Stomach (tissue), 4 donors: ENCODE results near the gene MACC1.

Experiments
- POLR2AphosphoS5 ChIP-seq, 3 donors: sonication (generic); formaldehyde crosslinking; IDR thresholded peaks; one replicate each; pipeline ENCODE4 v1.6.1; 2016; ENCODE audit warnings: antibody characterized with exemption in 3 of 3
- TF ChIP-seq, protein P1 (sequence below), 7 experiments: fragments of 450-650 bp in 4 of 7; fragments of 200-600 bp in 3 of 7; sonication (generic) in 3 of 7; IDR thresholded peaks; one replicate each; pipeline ENCODE4 v1.5.1; 2016 to 2019; ENCODE audit warnings: antibody characterized with exemption in 7 of 7, control low read depth in 2 of 7, mild to moderate bottlenecking in 1 of 7

DNA sequence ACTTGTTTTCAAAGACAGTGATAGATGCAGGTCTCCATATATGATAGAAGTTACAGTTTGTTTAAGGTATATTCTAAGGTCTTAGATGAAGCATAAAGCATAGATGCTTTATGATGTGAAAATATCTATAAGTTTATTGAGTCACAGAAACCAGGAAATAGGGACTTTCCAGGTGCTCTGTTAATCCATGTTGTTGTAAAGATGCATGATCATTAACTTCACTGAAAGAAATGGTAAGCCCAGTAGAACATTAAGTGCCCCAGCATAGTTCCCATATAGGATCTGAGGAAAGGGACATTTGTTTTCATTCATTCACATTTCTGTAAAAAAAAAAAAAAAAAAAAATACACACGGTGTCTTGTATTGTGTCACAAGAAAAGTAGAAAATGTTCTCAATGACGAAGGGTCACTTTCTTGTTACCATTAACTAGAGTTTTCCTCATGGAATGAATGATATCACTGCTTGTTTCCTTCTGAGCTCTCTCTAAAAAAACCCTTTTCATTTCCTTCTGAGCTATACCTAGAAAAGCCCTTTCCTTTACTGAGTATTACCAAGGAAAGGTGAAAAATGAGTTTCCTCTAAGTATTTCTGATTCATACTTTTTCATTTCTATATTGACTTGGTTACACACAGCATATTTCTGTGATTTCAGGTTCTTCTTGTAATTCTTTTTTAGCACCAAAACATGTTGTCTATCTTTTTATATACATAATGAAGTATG is 105.2 kb downstream of the MACC1 start:
- TF ChIP-seq, protein P1, sequence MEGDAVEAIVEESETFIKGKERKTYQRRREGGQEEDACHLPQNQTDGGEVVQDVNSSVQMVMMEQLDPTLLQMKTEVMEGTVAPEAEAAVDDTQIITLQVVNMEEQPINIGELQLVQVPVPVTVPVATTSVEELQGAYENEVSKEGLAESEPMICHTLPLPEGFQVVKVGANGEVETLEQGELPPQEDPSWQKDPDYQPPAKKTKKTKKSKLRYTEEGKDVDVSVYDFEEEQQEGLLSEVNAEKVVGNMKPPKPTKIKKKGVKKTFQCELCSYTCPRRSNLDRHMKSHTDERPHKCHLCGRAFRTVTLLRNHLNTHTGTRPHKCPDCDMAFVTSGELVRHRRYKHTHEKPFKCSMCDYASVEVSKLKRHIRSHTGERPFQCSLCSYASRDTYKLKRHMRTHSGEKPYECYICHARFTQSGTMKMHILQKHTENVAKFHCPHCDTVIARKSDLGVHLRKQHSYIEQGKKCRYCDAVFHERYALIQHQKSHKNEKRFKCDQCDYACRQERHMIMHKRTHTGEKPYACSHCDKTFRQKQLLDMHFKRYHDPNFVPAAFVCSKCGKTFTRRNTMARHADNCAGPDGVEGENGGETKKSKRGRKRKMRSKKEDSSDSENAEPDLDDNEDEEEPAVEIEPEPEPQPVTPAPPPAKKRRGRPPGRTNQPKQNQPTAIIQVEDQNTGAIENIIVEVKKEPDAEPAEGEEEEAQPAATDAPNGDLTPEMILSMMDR (IDR thresholded peaks at IDR 0.05) = no peak
- no peak for TF ChIP-seq POLR2AphosphoS5 (IDR thresholded peaks at IDR 0.05)
